Gastrocnemius medialis (tissue), 4 donors: Measurements from ENCODE around the gene IL18R1.

Experiments
- CTCF ChIP-seq, 5 experiments: fragments of 450-650 bp in 3 of 5; fragments of 200-600 bp in 2 of 5; sonication (generic) in 2 of 5; IDR thresholded peaks in 4 of 5; conservative IDR thresholded peaks in 1 of 5; 1 replicate in 4 of 5; 2 replicates in 1 of 5; pipeline ENCODE4 v1.5.1; 2016 to 2019; ENCODE audit warnings: antibody characterized with exemption in 5 of 5, mild to moderate bottlenecking in 3 of 5, moderate library complexity in 3 of 5
- POLR2A ChIP-seq, 2 donors: fragments of 450-650 bp; IDR thresholded peaks; one replicate each; pipeline ENCODE4 v1.6.1; 2017; ENCODE audit warnings: antibody characterized with exemption in 2 of 2, mild to moderate bottlenecking in 2 of 2, moderate library complexity in 2 of 2

- TF ChIP-seq CTCF (IDR thresholded peaks at IDR 0.05 in 4 of 5, conservative IDR thresholded peaks at IDR 0.05 in 1 of 5) (no peak), POLR2A (IDR thresholded peaks at IDR 0.05) (no peak)
These were observed 12.7 kb upstream of the IL18R1 start for GRCh38 chr2:102342888-102343287.
